ENCODE measurements around the gene CACNA1C. TPM values are rescaled to one million over a fixed set of nuclear protein-coding genes. Genes with fewer than 3 reads are reported as not detected.
"Not testable (repeated sequence)": the region's sequence is repeated elsewhere in the genome, so short reads cannot be mapped to it uniquely, and the experiment has no call there.

The CACNA1C gene
- total RNA-seq, 1 experiment from 2014 or later = 0.35 TPM

DNA sequence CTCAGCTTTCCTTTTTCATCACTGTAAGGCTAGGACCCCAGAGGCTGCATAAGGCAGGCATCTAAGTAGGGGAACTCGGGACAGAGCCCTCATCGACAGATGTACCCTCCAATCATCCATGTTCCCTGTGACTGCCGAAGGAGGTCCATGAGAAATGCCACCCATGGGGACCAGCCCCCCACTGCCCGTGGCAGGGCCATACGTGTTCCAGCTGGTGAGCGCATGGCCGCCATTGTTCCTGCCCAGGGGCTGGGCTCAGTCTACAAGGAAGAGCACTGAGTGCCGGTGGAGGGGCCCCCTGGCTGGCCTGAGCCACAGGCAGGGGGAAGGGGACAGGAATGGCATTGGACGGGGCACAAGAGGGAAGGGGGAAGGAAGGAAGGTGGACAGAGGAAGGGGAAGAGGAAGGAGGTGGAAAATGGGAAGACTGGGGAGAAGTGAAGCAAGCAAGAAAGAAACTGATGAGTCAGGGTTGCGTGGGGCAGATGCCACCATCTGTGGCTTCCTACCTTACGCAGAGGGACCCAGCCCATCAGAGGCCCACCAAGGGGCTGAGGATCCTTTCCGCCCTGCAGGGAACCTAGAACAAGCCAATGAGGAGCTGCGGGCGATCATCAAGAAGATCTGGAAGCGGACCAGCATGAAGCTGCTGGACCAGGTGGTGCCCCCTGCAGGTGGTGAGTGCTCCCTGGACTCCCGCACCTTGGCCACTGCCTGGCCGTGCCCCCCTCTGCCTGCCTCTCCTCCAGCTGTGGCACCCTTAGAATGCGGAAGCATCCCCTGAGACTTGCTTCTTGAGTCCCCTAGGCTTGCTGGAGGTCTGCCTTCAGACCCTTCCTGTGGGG is 621.4 kb downstream of the CACNA1C start:
- Histone ChIP-seq H3K4me3 (ENCODE audit: insufficient read depth, low read depth, low read length) (no peak overlapping the region), H3K36me3 (replicated peaks; ENCODE audit: control insufficient read depth, insufficient read depth, low read length) (no peaks in the 10 kb centered on the region), H3K27me3 (ENCODE audit: control insufficient read depth, insufficient read depth, low read length) (no peaks in the 10 kb centered on the region)
- peak; percentile 75 for DNase-seq

DNA sequence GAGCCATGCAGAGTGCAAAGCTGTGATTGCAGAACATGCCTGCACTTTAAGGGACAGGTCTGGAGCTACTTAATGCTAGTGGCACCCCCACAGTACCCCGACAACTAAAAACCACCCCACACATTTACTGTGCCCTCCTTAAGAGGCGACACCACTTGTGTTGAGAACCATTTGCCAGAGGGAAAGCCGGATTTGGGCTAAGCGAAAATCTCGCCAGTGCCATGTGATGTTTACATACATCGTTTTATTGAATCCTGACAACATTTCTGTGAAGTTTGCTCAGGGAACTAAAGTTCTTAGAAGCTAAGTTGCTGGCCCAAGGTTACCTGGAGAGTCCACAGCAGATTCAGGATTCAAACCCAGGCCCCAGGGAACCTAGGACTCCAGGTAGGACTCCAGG is 623.0 kb downstream of the CACNA1C start:
- Histone ChIP-seq H3K27me3 (ENCODE audit: control insufficient read depth, insufficient read depth, low read length) (no peaks in the 10 kb centered on the region), H3K4me3 (ENCODE audit: insufficient read depth, low read depth, low read length) (no peak overlapping the region), H3K36me3 (replicated peaks; ENCODE audit: control insufficient read depth, insufficient read depth, low read length) (no peaks in the 10 kb centered on the region)
- DNase-seq = no peak

DNA sequence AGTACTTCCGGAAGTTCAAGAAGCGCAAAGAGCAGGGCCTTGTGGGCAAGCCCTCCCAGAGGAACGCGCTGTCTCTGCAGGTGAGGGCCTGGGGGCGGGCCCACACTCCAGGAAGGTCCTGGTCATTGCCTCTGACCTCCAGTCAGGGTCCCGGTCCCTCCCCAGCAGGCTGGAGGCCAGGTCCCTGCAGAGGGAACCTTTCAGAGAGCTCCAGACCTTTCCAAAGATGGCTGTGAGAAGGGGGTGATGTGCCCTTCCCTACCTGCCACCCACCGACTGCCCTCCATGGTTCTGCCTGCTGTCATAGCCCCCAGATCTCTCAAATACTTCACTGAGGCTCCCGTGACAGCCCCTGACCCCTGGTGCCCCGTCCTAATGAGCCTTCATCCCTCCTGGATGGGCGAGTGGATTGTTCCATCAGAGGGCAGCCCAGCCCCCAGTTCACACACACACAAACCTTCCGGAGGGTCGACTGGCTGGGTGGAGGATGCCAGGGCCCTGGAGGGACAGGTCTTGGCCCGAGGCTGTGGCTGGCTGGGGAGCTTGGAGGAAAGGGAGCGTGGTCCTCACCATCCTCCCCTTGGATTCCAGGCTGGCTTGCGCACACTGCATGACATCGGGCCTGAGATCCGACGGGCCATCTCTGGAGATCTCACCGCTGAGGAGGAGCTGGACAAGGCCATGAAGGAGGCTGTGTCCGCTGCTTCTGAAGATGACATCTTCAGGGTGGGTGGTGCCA is 624.5 kb downstream of the CACNA1C start:
- no peaks in the 10 kb centered on the region for H3K27me3 ChIP-seq (ENCODE audit: control insufficient read depth, insufficient read depth, low read length)
- no peaks in the 10 kb centered on the region for H3K36me3 ChIP-seq (replicated peaks; ENCODE audit: control insufficient read depth, insufficient read depth, low read length)
- H3K4me3 ChIP-seq (ENCODE audit: insufficient read depth, low read depth, low read length) = no peak overlapping the region
- DNase-seq = no peak

DNA sequence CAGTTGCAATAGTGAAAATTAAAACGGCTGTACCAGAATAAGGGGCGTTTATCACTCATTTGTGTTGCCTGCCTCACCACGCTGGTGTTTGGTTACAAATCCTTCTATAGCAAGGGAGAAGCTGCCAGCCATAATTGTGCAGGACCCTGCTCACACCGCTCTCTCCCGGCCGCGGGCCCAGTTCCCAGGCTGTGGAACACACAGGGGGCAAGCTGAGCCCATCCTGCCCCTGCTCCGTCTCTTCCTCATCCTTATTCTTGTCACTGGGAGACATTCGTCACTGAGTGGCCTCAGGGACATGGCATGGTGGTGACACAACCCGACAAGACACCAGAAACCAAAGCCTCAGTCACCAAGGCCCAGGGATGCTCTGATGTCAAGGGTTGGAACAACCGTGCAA is 625.6 kb downstream of the CACNA1C start:
- no peaks in the 10 kb centered on the region for H3K27me3 ChIP-seq (ENCODE audit: control insufficient read depth, insufficient read depth, low read length)
- no peak overlapping the region for H3K4me3 ChIP-seq (ENCODE audit: insufficient read depth, low read depth, low read length)
- no peaks in the 10 kb centered on the region for H3K36me3 ChIP-seq (replicated peaks; ENCODE audit: control insufficient read depth, insufficient read depth, low read length)
- DNase-seq = no peak

DNA sequence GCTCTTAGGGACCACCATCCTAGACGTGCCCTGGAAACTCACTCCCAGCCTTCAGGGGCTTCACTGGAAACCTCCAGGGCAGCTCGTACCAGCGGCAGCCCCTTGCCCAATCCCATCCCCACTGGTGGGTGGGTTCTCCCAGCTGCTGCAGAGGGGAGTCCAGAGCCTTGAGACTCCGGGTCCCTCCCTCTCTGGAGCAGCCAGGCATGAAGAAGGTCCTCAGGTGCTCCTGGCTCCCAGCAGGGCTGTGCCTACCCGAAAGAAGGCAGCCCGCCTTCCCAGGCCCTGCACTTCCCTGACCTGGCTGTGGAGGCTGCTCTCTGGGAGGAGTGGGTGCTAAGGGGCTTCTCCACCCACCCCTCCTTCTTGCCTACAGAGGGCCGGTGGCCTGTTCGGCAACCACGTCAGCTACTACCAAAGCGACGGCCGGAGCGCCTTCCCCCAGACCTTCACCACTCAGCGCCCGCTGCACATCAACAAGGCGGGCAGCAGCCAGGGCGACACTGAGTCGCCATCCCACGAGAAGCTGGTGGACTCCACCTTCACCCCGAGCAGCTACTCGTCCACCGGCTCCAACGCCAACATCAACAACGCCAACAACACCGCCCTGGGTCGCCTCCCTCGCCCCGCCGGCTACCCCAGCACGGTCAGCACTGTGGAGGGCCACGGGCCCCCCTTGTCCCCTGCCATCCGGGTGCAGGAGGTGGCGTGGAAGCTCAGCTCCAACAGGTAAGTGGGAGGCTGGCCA is 626.5 kb downstream of the CACNA1C start:
- peak; percentile 65 for DNase-seq
- Histone ChIP-seq H3K4me3 (ENCODE audit: insufficient read depth, low read depth, low read length) (no peak overlapping the region), H3K27me3 (ENCODE audit: control insufficient read depth, insufficient read depth, low read length) (no peaks in the 10 kb centered on the region), H3K36me3 (replicated peaks; ENCODE audit: control insufficient read depth, insufficient read depth, low read length) (no peaks in the 10 kb centered on the region)

DNA sequence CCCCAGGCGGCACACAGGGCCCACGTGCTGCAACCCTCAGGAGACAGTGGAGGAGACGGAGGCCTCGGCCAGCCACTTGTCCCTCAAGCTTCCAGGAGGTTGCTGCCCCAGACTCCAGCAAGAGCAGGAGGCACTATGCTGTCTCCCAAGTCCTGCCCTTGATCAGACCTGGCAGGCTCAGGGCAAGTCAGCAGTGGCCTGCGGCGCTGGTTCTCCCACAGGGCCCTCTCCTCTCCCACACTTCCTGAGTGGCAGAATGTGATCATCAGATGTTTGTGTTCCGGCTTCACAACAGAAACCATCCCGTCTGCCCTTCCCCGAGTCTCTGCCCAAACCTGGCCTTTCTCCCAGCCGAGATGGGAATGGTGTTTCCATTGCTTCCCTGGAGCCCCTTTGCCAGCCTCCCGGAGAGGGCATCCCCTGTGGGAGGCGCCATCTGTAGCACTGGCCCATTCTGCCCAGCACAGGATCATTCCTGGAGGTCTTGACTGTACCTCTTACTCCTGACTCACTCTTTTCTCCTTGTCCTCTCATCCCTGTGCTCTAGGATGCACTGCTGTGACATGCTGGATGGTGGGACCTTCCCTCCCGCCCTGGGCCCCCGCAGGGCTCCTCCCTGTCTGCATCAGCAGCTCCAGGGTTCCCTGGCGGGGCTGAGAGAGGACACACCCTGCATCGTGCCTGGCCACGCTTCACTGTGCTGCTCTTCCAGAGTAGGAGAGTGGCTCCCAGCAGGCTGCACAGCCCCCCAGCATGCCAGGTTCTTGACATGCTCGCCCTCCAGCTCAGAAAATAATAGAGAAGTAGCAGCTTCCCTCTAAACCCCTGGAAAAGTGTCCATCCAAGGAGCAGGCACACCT is 627.3 kb downstream of the CACNA1C start:
- no peak for DNase-seq
- H3K4me3 ChIP-seq (ENCODE audit: insufficient read depth, low read depth, low read length) = no peak overlapping the region
- no peaks in the 10 kb centered on the region for H3K27me3 ChIP-seq (ENCODE audit: control insufficient read depth, insufficient read depth, low read length)
- no peaks in the 10 kb centered on the region for H3K36me3 ChIP-seq (replicated peaks; ENCODE audit: control insufficient read depth, insufficient read depth, low read length)

DNA sequence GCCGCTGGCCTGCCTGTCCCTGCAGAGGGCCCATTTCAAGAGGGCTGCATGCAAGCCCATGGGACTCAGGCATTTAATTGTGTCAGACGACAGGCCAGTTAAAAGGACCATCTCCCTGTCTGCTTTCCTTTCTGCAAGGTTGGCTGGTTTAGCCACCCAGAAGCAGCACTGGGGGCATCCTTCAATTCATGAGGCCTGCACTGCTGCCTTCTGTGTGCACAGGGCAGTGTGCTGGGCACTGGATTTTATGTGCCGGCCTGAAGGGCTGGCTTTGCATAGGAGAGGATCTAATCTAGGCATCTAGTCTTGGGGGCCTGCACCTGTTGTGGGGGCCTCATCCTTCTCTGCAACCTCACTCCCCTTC is 627.9 kb downstream of the CACNA1C start:
- no peak overlapping the region for H3K4me3 ChIP-seq (ENCODE audit: insufficient read depth, low read depth, low read length)
- DNase-seq = no peak
- H3K36me3 ChIP-seq (replicated peaks; ENCODE audit: control insufficient read depth, insufficient read depth, low read length) = no peaks in the 10 kb centered on the region

DNA sequence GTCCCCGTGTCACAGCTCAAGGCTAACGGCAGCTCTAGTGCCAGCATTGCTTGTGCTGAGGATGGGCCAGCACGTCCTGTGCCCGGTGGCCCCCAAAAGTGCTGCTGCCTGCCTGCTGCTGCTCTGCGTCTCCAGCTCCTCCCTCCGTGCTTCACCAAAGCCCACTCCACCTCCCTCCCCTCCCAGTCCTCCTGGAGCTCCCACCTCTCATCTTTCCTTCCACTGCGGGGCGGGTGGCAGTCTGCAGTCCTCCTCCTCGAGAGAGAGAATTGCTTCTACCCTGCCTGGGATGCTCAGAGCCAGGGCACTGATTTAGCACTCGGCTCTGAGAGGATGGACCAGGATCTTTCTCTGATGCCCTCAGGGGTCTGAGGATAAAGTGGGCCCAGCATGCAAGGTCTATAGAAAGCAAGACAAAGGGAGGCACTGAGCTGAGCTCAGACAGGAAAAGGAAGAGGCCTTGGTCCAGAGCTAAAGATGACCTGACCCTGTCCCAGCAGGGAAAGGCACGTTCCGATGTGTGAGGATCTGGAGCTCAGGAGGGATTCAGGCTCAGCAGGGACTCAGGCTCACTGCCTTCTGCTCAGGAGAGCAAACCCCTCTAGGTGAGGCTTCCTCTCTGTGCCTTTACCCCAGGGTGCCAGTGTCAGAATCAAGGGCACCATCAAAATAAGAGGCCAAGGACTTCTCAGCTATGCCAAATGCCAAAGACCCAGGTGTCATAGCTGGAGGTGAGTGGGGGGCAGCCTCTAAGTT is 628.8 kb downstream of the CACNA1C start:
- no peak for DNase-seq
- Histone ChIP-seq H3K27me3 (ENCODE audit: control insufficient read depth, insufficient read depth, low read length) (no peaks in the 10 kb centered on the region), H3K4me3 (ENCODE audit: insufficient read depth, low read depth, low read length) (no peak overlapping the region), H3K36me3 (replicated peaks; ENCODE audit: control insufficient read depth, insufficient read depth, low read length) (no peaks in the 10 kb centered on the region)

More for the DNA sequence above, 627.9 kb downstream of the CACNA1C start:
- H3K27me3 ChIP-seq (ENCODE audit: control insufficient read depth, insufficient read depth, low read length) = no peaks in the 10 kb centered on the region

DNA sequence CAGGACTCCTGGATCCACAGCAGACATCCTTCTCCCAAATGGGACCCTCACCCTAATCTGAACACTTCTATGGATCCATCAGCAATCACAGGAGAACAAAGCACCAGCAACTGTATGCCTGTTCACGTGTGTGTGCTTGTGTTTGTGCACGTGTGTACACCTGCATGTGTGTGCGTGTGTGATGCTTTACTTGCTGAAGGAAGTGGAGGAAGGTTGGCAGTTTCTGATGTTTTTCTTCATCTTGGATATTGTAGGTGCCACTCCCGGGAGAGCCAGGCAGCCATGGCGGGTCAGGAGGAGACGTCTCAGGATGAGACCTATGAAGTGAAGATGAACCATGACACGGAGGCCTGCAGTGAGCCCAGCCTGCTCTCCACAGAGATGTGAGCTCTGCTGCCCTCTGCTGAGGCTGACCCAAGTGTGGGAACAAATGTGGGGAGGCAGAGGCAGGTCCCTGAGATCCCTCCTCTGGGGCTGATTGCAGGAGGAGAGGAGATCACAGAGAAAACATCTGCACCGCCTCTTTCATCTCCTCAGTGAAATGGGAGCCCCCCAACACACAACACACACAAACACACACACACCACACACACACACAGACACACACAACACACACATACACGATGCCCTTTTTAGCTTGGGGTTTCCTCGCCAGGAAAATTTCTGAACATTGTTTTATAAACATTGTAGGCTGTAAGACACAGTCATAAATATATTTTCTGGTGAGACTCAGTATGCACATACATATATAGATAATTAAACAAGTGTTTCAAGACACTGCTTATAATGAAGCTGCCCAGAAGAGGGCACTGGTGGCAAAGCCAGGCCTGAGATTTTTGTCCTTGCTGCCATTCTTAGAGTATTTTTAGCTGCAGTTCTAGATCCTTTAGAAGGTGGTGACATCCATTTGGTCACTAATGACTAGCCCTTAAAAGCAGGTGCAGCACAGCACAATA is 629.8 kb downstream of the CACNA1C start:
- Histone ChIP-seq H3K4me3 (ENCODE audit: insufficient read depth, low read depth, low read length) (no peak overlapping the region), H3K27me3 (ENCODE audit: control insufficient read depth, insufficient read depth, low read length) (no peaks in the 10 kb centered on the region)
- peak; percentile 79 for DNase-seq

DNA sequence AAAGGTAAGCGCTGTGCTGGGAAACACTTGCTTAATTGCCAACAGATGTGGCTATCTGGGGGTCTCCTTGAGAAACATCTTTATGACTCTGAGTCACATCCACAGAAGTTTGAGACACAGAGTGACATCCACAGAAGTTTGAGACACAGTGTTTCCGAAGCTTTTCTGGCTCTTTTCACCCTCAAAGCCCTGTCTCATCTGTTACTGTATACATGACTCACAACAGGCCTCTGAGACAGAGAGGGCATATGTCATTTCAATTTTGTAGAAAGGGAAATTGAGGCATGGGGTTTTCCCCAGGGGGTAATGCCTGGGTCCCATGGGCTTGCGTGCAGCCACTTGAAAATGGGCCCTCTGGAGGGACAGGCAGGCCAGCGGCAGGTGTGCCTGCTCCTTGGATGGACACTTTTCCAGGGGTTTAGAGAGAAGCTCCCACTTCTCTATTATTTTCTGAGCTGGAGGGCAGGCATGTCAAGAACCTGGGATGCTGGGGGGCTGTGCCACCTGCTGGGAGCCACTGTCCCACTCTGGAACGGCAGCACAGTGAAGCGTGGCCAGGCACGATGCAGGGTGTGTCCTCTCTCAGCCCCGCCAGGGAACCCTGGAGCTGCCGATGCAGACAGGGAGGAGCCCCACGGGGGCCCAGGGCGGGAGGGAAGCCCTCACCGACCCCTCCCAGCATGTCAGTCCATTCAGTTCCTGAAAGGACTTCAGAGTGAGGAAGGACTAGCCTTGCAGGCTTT is 630.7 kb downstream of the CACNA1C start:
- Histone ChIP-seq H3K27me3 (ENCODE audit: control insufficient read depth, insufficient read depth, low read length) (no peaks in the 10 kb centered on the region), H3K4me3 (ENCODE audit: insufficient read depth, low read depth, low read length) (no peak overlapping the region), H3K36me3 (replicated peaks; ENCODE audit: control insufficient read depth, insufficient read depth, low read length) (no peaks in the 10 kb centered on the region)
- DNase-seq = peak; percentile 72

More for the DNA sequence above, 629.8 kb downstream of the CACNA1C start:
- no peaks in the 10 kb centered on the region for H3K36me3 ChIP-seq (replicated peaks; ENCODE audit: control insufficient read depth, insufficient read depth, low read length)

DNA sequence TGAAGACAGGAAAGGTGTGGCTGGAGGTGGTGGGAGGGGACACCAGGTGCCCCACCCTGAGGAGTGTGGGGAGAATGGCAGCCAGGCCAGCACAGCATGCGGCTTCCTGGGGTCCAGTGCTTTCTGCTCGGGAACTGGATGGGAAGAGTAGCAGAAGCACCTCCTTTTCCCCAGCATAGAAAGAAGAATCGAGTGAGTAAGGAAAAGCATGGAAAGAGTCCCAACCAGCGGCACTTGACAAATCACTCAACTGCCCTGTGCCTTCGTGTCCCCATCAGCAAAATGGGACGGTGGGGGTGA is 631.2 kb downstream of the CACNA1C start:
- not testable (repeated sequence) for H3K36me3 ChIP-seq (replicated peaks; ENCODE audit: control insufficient read depth, insufficient read depth, low read length); H3K4me3 ChIP-seq (ENCODE audit: insufficient read depth, low read depth, low read length); H3K27me3 ChIP-seq (ENCODE audit: control insufficient read depth, insufficient read depth, low read length)
- DNase-seq = peak; percentile 12

DNA sequence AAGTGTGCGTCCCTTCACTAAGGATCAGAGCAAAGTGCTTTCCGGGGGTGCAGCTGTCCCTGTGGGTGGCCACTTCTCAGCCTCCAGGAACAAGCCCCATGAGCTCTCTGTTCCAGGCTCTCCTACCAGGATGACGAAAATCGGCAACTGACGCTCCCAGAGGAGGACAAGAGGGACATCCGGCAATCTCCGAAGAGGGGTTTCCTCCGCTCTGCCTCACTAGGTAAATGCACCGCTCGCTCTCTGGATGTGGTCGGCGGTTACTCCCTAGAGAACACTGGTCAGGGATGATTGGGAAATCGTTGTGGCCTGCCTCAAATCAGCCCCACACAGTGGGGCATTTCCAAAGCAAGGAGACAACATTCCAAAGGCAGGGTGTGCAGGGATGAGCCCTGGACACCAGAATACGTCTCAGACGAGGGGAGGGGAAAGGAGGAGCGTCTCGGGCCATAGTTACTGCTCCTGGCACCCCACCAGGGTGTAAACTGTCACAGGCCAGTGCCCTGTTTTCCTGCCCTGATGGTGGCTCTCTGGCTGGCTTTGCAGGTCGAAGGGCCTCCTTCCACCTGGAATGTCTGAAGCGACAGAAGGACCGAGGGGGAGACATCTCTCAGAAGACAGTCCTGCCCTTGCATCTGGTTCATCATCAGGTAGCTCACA is 633.0 kb downstream of the CACNA1C start:
- H3K27me3 ChIP-seq (ENCODE audit: control insufficient read depth, insufficient read depth, low read length); H3K4me3 ChIP-seq (ENCODE audit: insufficient read depth, low read depth, low read length); H3K36me3 ChIP-seq (replicated peaks; ENCODE audit: control insufficient read depth, insufficient read depth, low read length): not testable (repeated sequence)
- DNase-seq = peak; percentile 11

Measured in H7 (cell line).